Neutrophil (primary cell): ENCODE measurements around the gene PRRC1.
"Not testable (repeated sequence)": the region's sequence is repeated elsewhere in the genome, so short reads cannot be mapped to it uniquely, and the experiment has no call there.

Experiments used
- H3K27ac ChIP-seq: fragments of 200-600 bp; sonication (generic); 2 replicates; pipeline ENCODE4 v1.5.1; 2016; ENCODE audit warnings: mild to moderate bottlenecking, moderate library complexity
- H3K27me3 ChIP-seq: fragments of 200-600 bp; sonication (generic); 2 replicates; pipeline ENCODE4 v1.6.0; 2016; ENCODE audit warnings: mild to moderate bottlenecking
- H3K36me3 ChIP-seq: fragments of 200-600 bp; sonication (generic); 2 replicates; pipeline ENCODE4 v1.5.1; 2017
- H3K4me1 ChIP-seq, 2 experiments: fragments of 200-600 bp in 1 of 2; sonication (generic) in 1 of 2; 1 replicate in 1 of 2; 2 replicates in 1 of 2; pipeline versions ENCODE4 v1.5.1 to v1.6.1; 2013 to 2016; ENCODE audit warnings: low read depth in 1 of 2, low read length in 1 of 2, mild to moderate bottlenecking in 1 of 2, moderate library complexity in 1 of 2; ENCODE audit not compliant: control insufficient read depth in 1 of 2, insufficient read depth in 1 of 2
- H3K4me3 ChIP-seq, 2 experiments: fragments of 200-600 bp in 1 of 2; sonication (generic) in 1 of 2; 1 replicate in 1 of 2; 2 replicates in 1 of 2; pipeline ENCODE4 v1.5.1; 2013 to 2016; ENCODE audit warnings: low read depth in 1 of 2, low read length in 1 of 2, mild to moderate bottlenecking in 1 of 2, moderate library complexity in 1 of 2
- H3K9me3 ChIP-seq: fragments of 200-600 bp; sonication (generic); 2 replicates; pipeline ENCODE4 v1.5.1; 2016
- CTCF ChIP-seq: fragments of 200-600 bp; sonication (generic); IDR thresholded peaks from 2 replicates; pipeline ENCODE4 v1.5.1; 2016; ENCODE audit warnings: antibody characterized with exemption

PRRC1 gene

GRCh38 chr5:127521138-127521770 lies 3.8 kb downstream of the PRRC1 start:
- no peaks in the 10 kb centered on the region for H3K27me3 ChIP-seq
- H3K4me3 ChIP-seq = no peak overlapping the region
- no peak overlapping the region for H3K27ac ChIP-seq
- TF ChIP-seq CTCF = no peak
- H3K9me3 ChIP-seq = no peaks in the 10 kb centered on the region
- H3K36me3 ChIP-seq = peaks cover 25% of the 10 kb centered on the region
- peaks cover 12 to 15% of the 10 kb centered on the region in 2 experiments for H3K4me1 ChIP-seq

- H3K4me1 ChIP-seq = no peaks in the 10 kb centered on the region
- H3K27me3 ChIP-seq = no peaks in the 10 kb centered on the region
- no peak for TF ChIP-seq CTCF
- H3K9me3 ChIP-seq = no peaks in the 10 kb centered on the region
- no peak overlapping the region for H3K4me3 ChIP-seq
- no peak overlapping the region for H3K27ac ChIP-seq
- peaks cover 51% of the 10 kb centered on the region for H3K36me3 ChIP-seq
Measured at GRCh38 chr5:127525181-127525580, 7.7 kb downstream of the PRRC1 start.

GRCh38 chr5:127529904-127530682 lies 12.7 kb downstream of the PRRC1 start:
- no peaks in the 10 kb centered on the region for H3K9me3 ChIP-seq
- no peaks in the 10 kb centered on the region for H3K4me1 ChIP-seq
- peaks cover 61% of the 10 kb centered on the region for H3K36me3 ChIP-seq
- no peak overlapping the region for H3K27ac ChIP-seq
- no peak overlapping the region for H3K4me3 ChIP-seq
- no peaks in the 10 kb centered on the region for H3K27me3 ChIP-seq
- no peak for TF ChIP-seq CTCF

GRCh38 chr5:127536687-127537086 lies 19.2 kb downstream of the PRRC1 start:
- Histone ChIP-seq H3K27me3 (no peaks in the 10 kb centered on the region), H3K36me3 (peaks cover 52% of the 10 kb centered on the region), H3K4me3 (no peak overlapping the region), H3K4me1 (no peaks in the 10 kb centered on the region), H3K9me3 (no peaks in the 10 kb centered on the region), H3K27ac (no peak overlapping the region)
- no peak for TF ChIP-seq CTCF

GRCh38 chr5:127540553-127540952 lies 23.1 kb downstream of the PRRC1 start:
- H3K4me1 ChIP-seq, H3K4me3 ChIP-seq, H3K27ac ChIP-seq, H3K27me3 ChIP-seq, H3K9me3 ChIP-seq: not testable (repeated sequence)
- peaks cover 24% of the 10 kb centered on the region for H3K36me3 ChIP-seq

GRCh38 chr5:127545249-127545648 lies 27.8 kb downstream of the PRRC1 start:
- H3K27ac ChIP-seq, H3K4me3 ChIP-seq, H3K36me3 ChIP-seq: not testable (repeated sequence)

More at GRCh38 chr5:127545249-127545648, 27.8 kb downstream of the PRRC1 start:
- H3K27me3 ChIP-seq, H3K9me3 ChIP-seq, H3K4me1 ChIP-seq: not testable (repeated sequence)
